A673 (cell line): ENCODE measurements around the gene PCDHB14. TPM values are rescaled to one million over a fixed set of nuclear protein-coding genes. Genes with fewer than 3 reads are reported as not detected.
"Not testable (repeated sequence)": the region's sequence is repeated elsewhere in the genome, so short reads cannot be mapped to it uniquely, and the experiment has no call there.

Source experiments
- BruUV-seq: library from RNA; stranded (reverse); fragments of 400-500 nt; replicated peaks from 2 replicates; lab custom pipeline; 2021; lab: Mats Ljungman, UMichigan
- CTCF ChIA-PET: fragments of 300-600 bp; sonication (Branson Sonifier 250); formaldehyde crosslinking; loops from one replicate; lab custom pipeline; 2022; ENCODE audit warnings: antibody characterized with exemption; lab: Charles Lee
- POLR2A ChIA-PET: fragments of 300-600 bp; sonication (Branson Sonifier 250); formaldehyde crosslinking; loops from one replicate; lab custom pipeline; 2022; ENCODE audit warnings: antibody characterized with exemption; ENCODE audit not compliant: low non-redundant PET; lab: Charles Lee
- DNase-seq: peaks from one replicate; pipeline ENCODE4 v3.0.0-alpha.2; 2015; ENCODE audit warnings: low spot score
- H3K27ac ChIP-seq: fragments of 200-600 bp; sonication (generic); 2 replicates; pipeline ENCODE4 v1.5.1; 2016; ENCODE audit warnings: mixed run types, low read depth, mild to moderate bottlenecking, mixed read lengths, antibody characterized with exemption, low read length; ENCODE audit not compliant: poor library complexity, severe bottlenecking
- H3K27me3 ChIP-seq: fragments of 200-600 bp; sonication (generic); replicated peaks from 2 replicates; pipeline ENCODE4 v1.6.1; 2017; ENCODE audit warnings: mixed run types, low read depth, mild to moderate bottlenecking, mixed read lengths, antibody characterized with exemption, low read length; ENCODE audit not compliant: insufficient read depth, poor library complexity
- H3K36me3 ChIP-seq: fragments of 200-600 bp; sonication (generic); 2 replicates; pipeline ENCODE4 v1.6.1; 2016; ENCODE audit warnings: mixed run types, mild to moderate bottlenecking, mixed read lengths, antibody characterized with exemption, low read length; ENCODE audit not compliant: insufficient read depth, poor library complexity, severe bottlenecking
- H3K4me1 ChIP-seq: fragments of 200-600 bp; sonication (generic); 2 replicates; pipeline ENCODE4 v1.6.1; 2017; ENCODE audit warnings: mixed run types, mild to moderate bottlenecking, mixed read lengths, antibody characterized with exemption, low read length; ENCODE audit not compliant: insufficient read depth, poor library complexity, severe bottlenecking
- H3K4me3 ChIP-seq: fragments of 200-600 bp; sonication (generic); 2 replicates; pipeline ENCODE4 v1.5.1; 2016; ENCODE audit warnings: low read depth, mixed run types, mild to moderate bottlenecking, mixed read lengths, low read length; ENCODE audit not compliant: poor library complexity, severe bottlenecking
- H3K9me3 ChIP-seq: fragments of 200-600 bp; sonication (generic); 2 replicates; pipeline ENCODE4 v1.6.1; 2016; ENCODE audit warnings: mixed run types, low read depth, mild to moderate bottlenecking, mixed read lengths, antibody characterized with exemption, low read length; ENCODE audit not compliant: poor library complexity, severe bottlenecking
- CTCF ChIP-seq: fragments of 300-800, 200-600 bp; sonication (generic); conservative IDR thresholded peaks from 2 replicates; pipeline ENCODE4 v1.5.1; 2017; ENCODE audit warnings: low read depth, mild to moderate bottlenecking, antibody characterized with exemption, low read length, moderate library complexity, mixed read lengths
- intact Hi-C: fragments of 100-400 bp; cut with micrococcal nuclease; formaldehyde crosslinking; loops from one replicate; pipeline ENCODE4 v1.10.0; 2022; ENCODE audit not compliant: unreplicated experiment
- total RNA-seq: library from RNA; stranded (reverse); gene quantifications from 2 replicates; pipeline ENCODE4 v1.2.3, GENCODE V29; 2021

PCDHB14 gene
- total RNA-seq, 1 experiment from 2014 or later = 7.4 TPM

GRCh38 chr5:141210849-141211248 is 12.3 kb upstream of the PCDHB14 start:
- BruUV-seq, H3K4me3 ChIP-seq, H3K9me3 ChIP-seq, intact Hi-C loops, POLR2A ChIA-PET, CTCF ChIA-PET, H3K27me3 ChIP-seq, DNase-seq, H3K36me3 ChIP-seq, H3K4me1 ChIP-seq, H3K27ac ChIP-seq: not testable (repeated sequence)

GRCh38 chr5:141213656-141214339 is 9.3 kb upstream of the PCDHB14 start, which contains the start of gene PCDHB13:
PCDHB13 (plus strand) TSS chr5:141213919; CDS start chr5:141214124, 205 bp downstream.
- intact Hi-C loops, H3K4me3 ChIP-seq, H3K36me3 ChIP-seq, BruUV-seq, H3K4me1 ChIP-seq, H3K27ac ChIP-seq, H3K9me3 ChIP-seq, POLR2A ChIA-PET, CTCF ChIA-PET, H3K27me3 ChIP-seq: not testable (repeated sequence)
- peak; percentile 53 for DNase-seq
- peak; percentile 37 for TF ChIP-seq CTCF

GRCh38 chr5:141214583-141214982 is 8.6 kb upstream of the PCDHB14 start:
- H3K27ac ChIP-seq, H3K27me3 ChIP-seq, BruUV-seq, DNase-seq, H3K4me3 ChIP-seq, H3K9me3 ChIP-seq, H3K36me3 ChIP-seq, H3K4me1 ChIP-seq, intact Hi-C loops, POLR2A ChIA-PET, CTCF ChIA-PET: not testable (repeated sequence)

DNA sequence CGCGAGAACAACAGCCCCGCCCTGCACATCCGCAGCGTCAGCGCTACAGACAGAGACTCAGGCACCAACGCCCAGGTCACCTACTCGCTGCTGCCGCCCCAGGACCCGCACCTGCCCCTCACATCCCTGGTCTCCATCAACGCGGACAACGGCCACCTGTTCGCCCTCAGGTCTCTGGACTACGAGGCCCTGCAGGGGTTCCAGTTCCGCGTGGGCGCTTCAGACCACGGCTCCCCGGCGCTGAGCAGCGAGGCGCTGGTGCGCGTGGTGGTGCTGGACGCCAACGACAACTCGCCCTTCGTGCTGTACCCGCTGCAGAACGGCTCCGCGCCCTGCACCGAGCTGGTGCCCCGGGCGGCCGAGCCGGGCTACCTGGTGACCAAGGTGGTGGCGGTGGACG is 7.6 kb upstream of the PCDHB14 start:
- POLR2A ChIA-PET, H3K9me3 ChIP-seq, H3K27me3 ChIP-seq, BruUV-seq, H3K36me3 ChIP-seq, H3K4me3 ChIP-seq, DNase-seq, intact Hi-C loops, CTCF ChIA-PET, H3K27ac ChIP-seq, H3K4me1 ChIP-seq: not testable (repeated sequence)

- POLR2A ChIA-PET, BruUV-seq, H3K9me3 ChIP-seq, H3K4me1 ChIP-seq, H3K36me3 ChIP-seq, H3K27ac ChIP-seq, H3K27me3 ChIP-seq, CTCF ChIA-PET, intact Hi-C loops, DNase-seq, H3K4me3 ChIP-seq: not testable (repeated sequence)
Measured at GRCh38 chr5:141216035-141216434, 7.1 kb upstream of the PCDHB14 start.

- CTCF ChIA-PET = interaction anchor here (3.3 kb wide), 1 partner anchor 339 kb away, joined by 47 read pairs; no protein-coding TSS in a partner anchor
- H3K4me1 ChIP-seq, POLR2A ChIA-PET, H3K27me3 ChIP-seq, intact Hi-C loops, DNase-seq, H3K36me3 ChIP-seq, BruUV-seq, H3K27ac ChIP-seq, H3K4me3 ChIP-seq: not testable (repeated sequence)
- peaks cover 26% of the 10 kb centered on the region for H3K9me3 ChIP-seq
Measured at GRCh38 chr5:141224844-141225243, 1.7 kb downstream of the PCDHB14 start.

GRCh38 chr5:141225421-141225820 is 2.3 kb downstream of the PCDHB14 start:
- POLR2A ChIA-PET, H3K4me1 ChIP-seq, H3K4me3 ChIP-seq, H3K27me3 ChIP-seq, CTCF ChIA-PET, DNase-seq, H3K27ac ChIP-seq, BruUV-seq, intact Hi-C loops, H3K36me3 ChIP-seq: not testable (repeated sequence)
- H3K9me3 ChIP-seq = peaks cover 31% of the 10 kb centered on the region
